Neutrophil (primary cell): ENCODE results near the gene NBDY.

Source experiments
- H3K27ac ChIP-seq: fragments of 200-600 bp; sonication (generic); 2 replicates; pipeline ENCODE4 v1.5.1; 2016; ENCODE audit warnings: mild to moderate bottlenecking, moderate library complexity
- H3K27me3 ChIP-seq: fragments of 200-600 bp; sonication (generic); 2 replicates; pipeline ENCODE4 v1.6.0; 2016; ENCODE audit warnings: mild to moderate bottlenecking
- H3K36me3 ChIP-seq: fragments of 200-600 bp; sonication (generic); 2 replicates; pipeline ENCODE4 v1.5.1; 2017
- H3K4me1 ChIP-seq, 2 experiments: fragments of 200-600 bp in 1 of 2; sonication (generic) in 1 of 2; 1 replicate in 1 of 2; 2 replicates in 1 of 2; pipeline versions ENCODE4 v1.5.1 to v1.6.1; 2013 to 2016; ENCODE audit warnings: low read depth in 1 of 2, low read length in 1 of 2, mild to moderate bottlenecking in 1 of 2, moderate library complexity in 1 of 2; ENCODE audit not compliant: control insufficient read depth in 1 of 2, insufficient read depth in 1 of 2
- H3K4me3 ChIP-seq, 2 experiments: fragments of 200-600 bp in 1 of 2; sonication (generic) in 1 of 2; 1 replicate in 1 of 2; 2 replicates in 1 of 2; pipeline ENCODE4 v1.5.1; 2013 to 2016; ENCODE audit warnings: low read depth in 1 of 2, low read length in 1 of 2, mild to moderate bottlenecking in 1 of 2, moderate library complexity in 1 of 2
- H3K9me3 ChIP-seq: fragments of 200-600 bp; sonication (generic); 2 replicates; pipeline ENCODE4 v1.5.1; 2016
- TF ChIP-seq, protein P1 (sequence below): fragments of 200-600 bp; sonication (generic); IDR thresholded peaks from 2 replicates; pipeline ENCODE4 v1.5.1; 2016; ENCODE audit warnings: antibody characterized with exemption

The NBDY gene

DNA sequence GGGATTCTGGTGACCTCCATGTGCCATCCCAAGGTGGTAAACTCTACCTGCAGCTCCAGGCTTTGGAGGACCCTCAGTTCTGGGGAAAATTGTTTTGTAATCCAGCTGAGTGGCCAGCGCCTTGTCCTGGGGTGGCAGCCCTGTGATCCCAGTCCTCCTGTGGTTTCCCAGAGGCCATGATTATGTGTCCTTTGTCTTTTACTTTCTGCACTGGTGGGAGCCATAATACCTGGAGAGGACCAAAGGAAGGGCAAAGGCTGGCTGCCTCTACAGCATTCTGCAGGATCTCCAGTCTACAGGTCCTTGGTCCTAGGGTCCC lies 64.0 kb downstream of the NBDY start:
- no peaks in the 10 kb centered on the region for H3K36me3 ChIP-seq
- H3K27me3 ChIP-seq = no peaks in the 10 kb centered on the region
- H3K27ac ChIP-seq = no peak overlapping the region
- H3K9me3 ChIP-seq = no peaks in the 10 kb centered on the region
- H3K4me3 ChIP-seq = no peak overlapping the region
- H3K4me1 ChIP-seq = no peaks in the 10 kb centered on the region
- TF ChIP-seq, protein P1, sequence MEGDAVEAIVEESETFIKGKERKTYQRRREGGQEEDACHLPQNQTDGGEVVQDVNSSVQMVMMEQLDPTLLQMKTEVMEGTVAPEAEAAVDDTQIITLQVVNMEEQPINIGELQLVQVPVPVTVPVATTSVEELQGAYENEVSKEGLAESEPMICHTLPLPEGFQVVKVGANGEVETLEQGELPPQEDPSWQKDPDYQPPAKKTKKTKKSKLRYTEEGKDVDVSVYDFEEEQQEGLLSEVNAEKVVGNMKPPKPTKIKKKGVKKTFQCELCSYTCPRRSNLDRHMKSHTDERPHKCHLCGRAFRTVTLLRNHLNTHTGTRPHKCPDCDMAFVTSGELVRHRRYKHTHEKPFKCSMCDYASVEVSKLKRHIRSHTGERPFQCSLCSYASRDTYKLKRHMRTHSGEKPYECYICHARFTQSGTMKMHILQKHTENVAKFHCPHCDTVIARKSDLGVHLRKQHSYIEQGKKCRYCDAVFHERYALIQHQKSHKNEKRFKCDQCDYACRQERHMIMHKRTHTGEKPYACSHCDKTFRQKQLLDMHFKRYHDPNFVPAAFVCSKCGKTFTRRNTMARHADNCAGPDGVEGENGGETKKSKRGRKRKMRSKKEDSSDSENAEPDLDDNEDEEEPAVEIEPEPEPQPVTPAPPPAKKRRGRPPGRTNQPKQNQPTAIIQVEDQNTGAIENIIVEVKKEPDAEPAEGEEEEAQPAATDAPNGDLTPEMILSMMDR = no peak

DNA sequence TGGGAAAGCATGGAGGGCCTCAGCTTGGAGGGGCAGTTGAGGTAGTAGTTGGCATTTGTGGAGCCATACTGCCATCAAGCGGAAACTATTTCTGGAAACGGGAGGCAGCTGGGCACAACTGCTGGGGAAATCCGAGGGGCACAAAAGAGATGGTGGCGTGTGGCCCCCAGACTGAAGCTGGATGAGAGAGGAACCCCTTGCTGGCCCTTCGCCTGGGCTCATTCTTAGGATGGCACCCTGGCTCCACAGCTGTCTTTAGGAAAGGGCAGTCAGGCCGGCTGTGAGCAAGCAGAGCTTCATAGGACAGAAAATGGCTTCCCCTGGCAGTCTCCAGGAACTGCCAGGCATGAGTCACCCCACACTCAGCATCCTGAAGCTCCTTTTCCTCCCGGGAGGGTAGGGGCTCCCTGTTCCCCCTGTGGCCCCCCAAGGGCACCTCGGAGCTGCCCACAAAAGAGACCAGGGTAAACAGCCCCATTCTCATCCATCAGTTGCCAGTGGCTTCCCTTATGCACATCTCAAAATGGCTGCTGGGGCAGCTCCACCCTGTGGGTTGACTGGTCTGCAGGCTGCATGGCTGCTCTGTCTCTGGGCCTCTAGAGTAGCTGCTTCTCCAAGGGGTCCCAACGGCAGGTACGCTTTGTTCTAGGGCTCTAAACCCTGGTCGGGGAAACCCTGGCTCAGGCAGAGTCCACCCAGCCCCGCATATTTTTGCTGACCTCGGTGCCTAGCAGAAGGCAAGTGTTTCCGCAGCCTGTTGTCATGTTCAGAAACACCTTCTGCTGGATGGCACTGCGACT lies 64.7 kb downstream of the NBDY start:
- TF ChIP-seq, protein P1 = no peak

DNA sequence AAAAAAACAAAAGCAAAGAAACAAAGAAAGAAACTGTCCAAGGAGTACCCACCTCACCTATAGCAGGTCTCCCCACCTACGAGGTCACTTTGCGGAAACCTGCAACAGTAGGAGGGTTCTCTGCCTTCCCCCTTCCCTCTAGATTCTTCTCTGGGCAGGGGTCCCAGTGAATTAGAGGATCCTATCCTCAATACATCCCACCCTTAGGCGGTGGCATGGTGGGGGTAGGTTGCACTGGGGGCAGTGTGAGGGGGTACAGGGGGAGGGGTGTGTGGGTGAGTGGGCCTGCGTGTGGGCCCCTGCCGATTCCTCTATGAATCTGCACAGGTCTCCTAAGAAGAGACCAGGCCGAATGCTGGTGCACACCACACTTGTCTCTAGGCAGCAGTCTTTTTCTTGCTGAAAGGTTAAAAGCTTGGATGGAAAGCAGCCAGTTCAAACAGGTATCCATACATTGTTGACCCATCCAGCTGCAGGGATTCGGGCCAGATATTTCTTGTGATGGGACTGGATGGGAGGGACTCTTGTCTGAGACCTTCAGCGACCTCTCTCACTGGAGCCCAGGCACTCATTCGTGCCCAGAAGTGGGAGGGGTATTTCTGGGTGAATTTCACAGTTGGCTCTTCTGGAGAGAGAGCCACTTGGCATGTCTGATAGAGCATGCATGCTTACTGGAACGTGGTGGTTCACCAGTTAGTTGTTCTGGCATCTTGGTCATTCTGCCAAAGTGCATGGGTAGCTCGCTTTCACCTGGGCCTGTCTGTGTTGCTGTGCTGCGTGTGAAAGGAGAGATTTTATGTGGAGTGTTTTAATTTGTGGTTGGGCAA lies 65.6 kb downstream of the NBDY start:
- TF ChIP-seq, protein P1 = no peak
- Histone ChIP-seq H3K27ac (no peak overlapping the region), H3K4me3 (no peak overlapping the region)

More for the DNA sequence above, 64.7 kb downstream of the NBDY start:
- Histone ChIP-seq H3K27me3 (no peaks in the 10 kb centered on the region), H3K27ac (no peak overlapping the region), H3K4me1 (no peaks in the 10 kb centered on the region), H3K9me3 (no peaks in the 10 kb centered on the region), H3K36me3 (no peaks in the 10 kb centered on the region), H3K4me3 (no peak overlapping the region)

DNA sequence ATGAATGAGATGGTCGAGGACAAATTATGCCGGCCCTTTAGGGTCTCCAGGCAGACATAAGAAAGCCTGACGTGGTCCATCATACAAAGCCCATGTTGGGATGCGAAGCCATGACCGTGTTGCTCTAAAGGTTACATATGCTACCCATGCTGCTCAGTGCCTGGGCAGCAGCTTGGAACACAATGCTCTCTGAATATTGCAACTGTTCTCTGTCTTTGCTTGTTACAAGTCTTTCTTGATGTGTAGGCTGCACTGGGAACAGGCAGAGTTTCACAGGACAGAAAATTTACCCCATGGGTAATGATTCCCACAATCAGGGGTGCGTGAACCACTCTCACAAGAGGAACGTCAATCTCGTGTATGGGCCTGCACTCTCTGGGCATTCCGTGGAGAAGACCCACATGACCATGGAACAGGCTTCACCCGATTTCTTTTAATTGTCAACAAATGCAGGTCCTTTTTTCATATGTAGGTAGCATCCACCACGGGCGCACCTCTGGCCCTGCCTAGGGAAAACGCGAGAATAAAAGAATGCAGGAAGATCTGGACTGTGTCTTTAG lies 66.3 kb downstream of the NBDY start:
- H3K4me1 ChIP-seq = no peaks in the 10 kb centered on the region
- H3K27ac ChIP-seq = no peak overlapping the region
- H3K9me3 ChIP-seq = no peaks in the 10 kb centered on the region
- TF ChIP-seq, protein P1 = no peak
- H3K36me3 ChIP-seq = no peaks in the 10 kb centered on the region
- H3K27me3 ChIP-seq = no peaks in the 10 kb centered on the region
- H3K4me3 ChIP-seq = no peak overlapping the region

More for the DNA sequence above, 65.6 kb downstream of the NBDY start:
- Histone ChIP-seq H3K4me1 (no peaks in the 10 kb centered on the region), H3K27me3 (no peaks in the 10 kb centered on the region), H3K36me3 (no peaks in the 10 kb centered on the region), H3K9me3 (no peaks in the 10 kb centered on the region)

DNA sequence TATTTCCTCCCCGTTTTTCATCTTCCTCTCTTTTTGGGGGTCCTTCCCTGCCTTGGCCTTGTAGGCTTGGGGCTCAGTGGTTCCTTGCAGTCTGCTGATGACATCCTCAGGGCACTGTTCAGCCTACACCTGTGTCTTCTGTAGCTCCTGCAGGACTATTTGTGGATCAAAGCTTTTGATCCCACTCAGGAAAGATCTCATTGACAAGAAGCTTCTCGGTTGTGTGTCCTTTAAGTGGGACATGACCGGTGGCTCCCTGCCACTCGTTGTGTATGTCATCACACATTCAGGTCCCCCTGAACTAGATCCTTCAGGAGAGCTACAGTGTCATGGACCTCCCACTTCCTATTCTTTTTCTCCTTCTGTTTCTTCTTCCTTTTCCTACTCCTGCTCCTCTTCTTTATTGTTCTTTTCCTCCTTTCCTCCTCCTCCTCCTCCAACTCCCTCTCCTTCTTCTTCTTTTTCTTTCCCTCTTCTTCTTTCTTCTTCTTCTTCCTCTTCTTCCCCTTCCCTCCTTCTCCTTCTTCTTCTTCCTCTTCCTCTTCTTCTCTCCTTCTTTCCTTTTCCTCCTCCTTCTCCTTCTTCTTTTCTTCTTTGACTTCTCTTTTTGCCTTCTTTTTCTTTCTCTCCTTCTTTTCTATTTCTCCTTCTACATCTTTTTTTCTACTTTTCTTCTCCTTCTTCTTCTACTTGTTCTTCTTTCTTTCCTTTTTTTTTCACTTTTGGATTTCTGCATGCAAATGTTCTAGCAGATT lies 67.8 kb downstream of the NBDY start:
- TF ChIP-seq, protein P1 = no peak
- Histone ChIP-seq H3K9me3 (no peaks in the 10 kb centered on the region), H3K36me3 (no peaks in the 10 kb centered on the region), H3K4me1 (no peaks in the 10 kb centered on the region), H3K4me3 (no peak overlapping the region), H3K27me3 (no peaks in the 10 kb centered on the region), H3K27ac (no peak overlapping the region)
